ENCODE results near the gene FOXI1. TPM values are rescaled to one million over a fixed set of nuclear protein-coding genes. Genes with fewer than 3 reads are reported as not detected.

FOXI1 gene
- total and polyA plus RNA-seq, 2 donors (not counting 3 experiments of a cell fraction or from before 2014, with no cell fraction given), result not detected

GRCh38 chr5:170095646-170096045 is 10.1 kb upstream of the FOXI1 start:
- POLR2A ChIA-PET, result no interaction called here
- H3K27ac ChIP-seq (ENCODE audit: insufficient read depth, low read depth, low read length), result no peak overlapping the region
- peaks cover 20% of the 10 kb centered on the region for H3K4me1 ChIP-seq (ENCODE audit: control insufficient read depth, extremely low read depth, insufficient read depth, low read length)
- peaks cover 2 to 9% of the 10 kb centered on the region in 2 experiments for H3K27me3 ChIP-seq (ENCODE audit: control insufficient read depth in 2 of 2, insufficient read depth in 2 of 2, low read length in 2 of 2)
- H2AFZ ChIP-seq (ENCODE audit: low read depth, low read length), result no peak overlapping the region
- DNase-seq (ENCODE audit: low read depth, low spot score), result peak; percentile 13
- CTCF ChIA-PET, result interaction anchor here (1.6 to 6.9 kb wide), 5 partner anchors 25 to 394 kb away, joined by 4 to 50 read pairs (median 7); no protein-coding TSS in a partner anchor
- H4K20me1 ChIP-seq (replicated peaks; ENCODE audit: control insufficient read depth, extremely low read depth, insufficient read depth, low read length), result no peaks in the 10 kb centered on the region
- H3K36me3 ChIP-seq (ENCODE audit: control insufficient read depth in 2 of 2, extremely low read depth in 1 of 2, insufficient read depth in 2 of 2, low read length in 2 of 2), result no peaks in the 10 kb centered on the region
- intact Hi-C loops (cut with micrococcal nuclease), result loop anchor here (5.0 kb wide), 2 partner anchors 237 to 537 kb away; no protein-coding TSS in a partner anchor
- no peak for TF ChIP-seq CTCF (IDR thresholded peaks at IDR 0.05; ENCODE audit: extremely low read depth in 1 of 2, insufficient read depth in 1 of 2, low read depth in 1 of 2, low read length in 2 of 2)
- peak; percentile 81 for TF ChIP-seq GATA2 (IDR thresholded peaks at IDR 0.05; ENCODE audit: insufficient read depth, insufficient read length, low read depth, low read length)
- no peaks in the 10 kb centered on the region for H3K9me1 ChIP-seq (replicated peaks; ENCODE audit: control insufficient read depth, extremely low read depth, insufficient read depth, low read length)
- no peaks in the 10 kb centered on the region for H3K9me3 ChIP-seq (replicated peaks; ENCODE audit: control insufficient read depth, insufficient read depth, low read length)
- no peak for FAIRE-seq
- H3K9ac ChIP-seq (replicated peaks; ENCODE audit: extremely low read depth, insufficient read depth, low read length), result no peak overlapping the region
- dilution Hi-C loops (cut with MboI; ENCODE audit: extremely low pct_ligation_motif_present, low sequenced_read_pairs), result loop anchor here (25.0 kb wide), 1 partner anchor 92 kb away; no protein-coding TSS in a partner anchor
- no TSS peak for BruUV-seq (replicated peaks)
- H3K4me3 ChIP-seq (replicated peaks in 1 of 3; ENCODE audit: insufficient read depth in 1 of 3, low read depth in 1 of 3, low read length in 3 of 3), result no peak overlapping the region
- H3K4me2 ChIP-seq (ENCODE audit: insufficient read depth, low read length), result no peak overlapping the region
- H3K79me2 ChIP-seq (ENCODE audit: control insufficient read depth, insufficient read depth, low read length), result no peaks in the 10 kb centered on the region

- Histone ChIP-seq H4K20me1 (replicated peaks; ENCODE audit: control insufficient read depth, extremely low read depth, insufficient read depth, low read length) (no peaks in the 10 kb centered on the region), H3K9me1 (replicated peaks; ENCODE audit: control insufficient read depth, extremely low read depth, insufficient read depth, low read length) (no peaks in the 10 kb centered on the region), H3K27me3 (ENCODE audit: control insufficient read depth in 2 of 2, insufficient read depth in 2 of 2, low read length in 2 of 2) (peaks cover 0 to 2% of the 10 kb centered on the region in 2 experiments), H3K4me1 (ENCODE audit: control insufficient read depth, extremely low read depth, insufficient read depth, low read length) (peaks cover 20% of the 10 kb centered on the region), H2AFZ (ENCODE audit: low read depth, low read length) (peak overlapping the region; percentile 49), H3K9me3 (replicated peaks; ENCODE audit: control insufficient read depth, insufficient read depth, low read length) (no peaks in the 10 kb centered on the region), H3K79me2 (ENCODE audit: control insufficient read depth, insufficient read depth, low read length) (no peaks in the 10 kb centered on the region), H3K9ac (replicated peaks; ENCODE audit: extremely low read depth, insufficient read depth, low read length) (no peak overlapping the region), H3K36me3 (ENCODE audit: control insufficient read depth in 2 of 2, extremely low read depth in 1 of 2, insufficient read depth in 2 of 2, low read length in 2 of 2) (no peaks in the 10 kb centered on the region), H3K4me3 (replicated peaks in 1 of 3; ENCODE audit: insufficient read depth in 1 of 3, low read depth in 1 of 3, low read length in 3 of 3) (no peak overlapping the region), H3K27ac (ENCODE audit: insufficient read depth, low read depth, low read length) (no peak overlapping the region), H3K4me2 (ENCODE audit: insufficient read depth, low read length) (peak overlapping the region; percentile 21)
- FAIRE-seq (peak; percentile 69), DNase-seq (ENCODE audit: low read depth, low spot score) (peak; percentile 58)
- intact Hi-C loops (cut with micrococcal nuclease) (loop anchor here (5.0 kb wide), 2 partner anchors 234 to 534 kb away; no protein-coding TSS in a partner anchor), dilution Hi-C loops (cut with MboI; ENCODE audit: extremely low pct_ligation_motif_present, low sequenced_read_pairs) (loop anchor here (25.0 kb wide), 1 partner anchor 89 kb away; no protein-coding TSS in a partner anchor)
- TF ChIP-seq MYC (IDR thresholded peaks at IDR 0.05; ENCODE audit: low read depth, low read length) (no peak), CTCF (IDR thresholded peaks at IDR 0.05; ENCODE audit: extremely low read depth in 1 of 2, insufficient read depth in 1 of 2, low read depth in 1 of 2, low read length in 2 of 2) (no peak), GATA2 (IDR thresholded peaks at IDR 0.05; ENCODE audit: insufficient read depth, insufficient read length, low read depth, low read length) (peak; percentile 32), POLR2AphosphoS5 (IDR thresholded peaks at IDR 0.05; ENCODE audit: insufficient read depth, low read depth, low read length) (no peak), EZH2 (IDR thresholded peaks at IDR 0.05; ENCODE audit: borderline replicate concordance, low read depth, low read length, severe bottlenecking) (no peak), POLR2A (IDR thresholded peaks at IDR 0.05; ENCODE audit: low read depth, low read length) (no peak)
- POLR2A ChIA-PET, result no interaction called here
- CTCF ChIA-PET, result interaction anchor here (0.8 to 7.4 kb wide), 6 partner anchors 15 to 396 kb away, joined by 3 to 252 read pairs (median 6); no protein-coding TSS in a partner anchor
- BruUV-seq (replicated peaks), result no TSS peak
Observed at GRCh38 chr5:170097934-170098333, 7.8 kb upstream of the FOXI1 start.
